ENCODE measurements around the gene RFX8.

- TF ChIP-seq REST (IDR thresholded peaks at IDR 0.05; ENCODE audit: insufficient read depth in 1 of 2, low read depth in 2 of 2, low read length in 2 of 2) (no peak), POLR2AphosphoS5 (IDR thresholded peaks at IDR 0.05; ENCODE audit: low read depth, low read length) (no peak), SIN3A (IDR thresholded peaks at IDR 0.05; ENCODE audit: borderline replicate concordance, insufficient read depth, low read length) (no peak), TAF1 (IDR thresholded peaks at IDR 0.05; ENCODE audit: borderline replicate concordance, insufficient read depth, low read length) (no peak)
These were observed 66.0 kb downstream of the RFX8 start for GRCh38 chr2:101408925-101409324.

Data from PFSK-1 (cell line).